Measurements from ENCODE around the gene LRCH4.

Gene LRCH4

DNA sequence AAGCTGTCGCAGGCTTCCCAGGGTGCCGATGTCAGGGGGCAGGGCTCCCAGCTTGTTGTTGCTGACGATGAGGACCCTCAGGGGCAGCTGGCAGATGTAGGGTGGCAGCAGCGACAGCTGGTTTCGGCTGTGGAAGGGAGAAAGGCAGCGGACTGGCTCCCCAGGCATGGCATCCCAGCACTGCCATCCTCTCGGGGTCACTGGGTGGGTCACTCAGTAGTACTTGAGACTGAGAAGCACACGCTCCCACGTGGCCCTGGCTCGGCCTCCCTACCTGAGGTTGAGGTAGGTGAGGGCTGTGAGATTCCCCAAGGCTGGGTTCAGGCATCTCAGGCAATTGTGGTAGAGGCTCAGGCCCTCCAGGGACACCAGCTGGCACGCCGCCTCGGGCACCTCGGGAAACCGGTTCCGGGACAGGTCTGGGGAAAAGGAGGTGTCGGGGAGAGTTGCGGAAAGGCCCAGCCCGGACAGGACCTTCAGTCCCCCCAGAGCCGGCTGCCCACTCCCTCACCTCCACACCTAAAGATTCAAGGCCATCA lies 3.8 kb downstream of the LRCH4 start:
- no peak for DNase-seq

GRCh38 chr7:100580466-100581283 lies 5.3 kb downstream of the LRCH4 start:
- no peak for DNase-seq

- DNase-seq = no peak
Observed at GRCh38 chr7:100578246-100579183, 7.4 kb downstream of the LRCH4 start.

- no peak for DNase-seq
Observed at GRCh38 chr7:100577507-100577906, 8.4 kb downstream of the LRCH4 start.

GRCh38 chr7:100577103-100577502 lies 8.8 kb downstream of the LRCH4 start:
- DNase-seq = no peak

DNA sequence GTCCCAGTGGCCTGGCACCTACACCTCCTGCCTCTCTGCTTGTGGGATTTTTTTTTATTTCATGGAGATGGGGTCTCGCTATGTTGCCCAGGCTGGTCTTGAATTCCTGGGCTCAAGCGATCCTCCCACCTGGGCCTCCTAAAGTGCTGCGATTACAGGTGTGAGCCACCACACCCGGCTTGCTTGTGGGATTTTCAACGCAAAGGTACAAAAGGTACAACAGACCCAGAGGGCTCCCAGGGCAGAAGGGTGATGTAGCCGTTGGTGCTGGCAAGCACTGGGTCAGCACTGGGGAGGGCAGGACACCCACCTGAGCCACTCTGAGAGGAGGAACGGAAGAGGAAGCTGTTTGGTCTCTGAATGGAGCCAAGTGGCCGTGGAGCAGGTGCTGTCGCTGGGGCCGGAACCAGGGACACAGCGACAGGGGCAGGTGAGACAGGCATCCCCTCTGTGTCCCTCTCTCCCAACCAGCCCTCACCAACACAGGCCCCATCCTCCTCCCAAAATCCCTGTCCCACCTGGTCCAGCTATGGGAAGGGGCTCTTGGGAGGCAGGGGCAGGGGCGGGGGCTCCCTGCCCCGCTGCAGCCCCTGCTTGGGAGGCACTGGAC lies 9.4 kb downstream of the LRCH4 start:
- DNase-seq = no peak

DNA sequence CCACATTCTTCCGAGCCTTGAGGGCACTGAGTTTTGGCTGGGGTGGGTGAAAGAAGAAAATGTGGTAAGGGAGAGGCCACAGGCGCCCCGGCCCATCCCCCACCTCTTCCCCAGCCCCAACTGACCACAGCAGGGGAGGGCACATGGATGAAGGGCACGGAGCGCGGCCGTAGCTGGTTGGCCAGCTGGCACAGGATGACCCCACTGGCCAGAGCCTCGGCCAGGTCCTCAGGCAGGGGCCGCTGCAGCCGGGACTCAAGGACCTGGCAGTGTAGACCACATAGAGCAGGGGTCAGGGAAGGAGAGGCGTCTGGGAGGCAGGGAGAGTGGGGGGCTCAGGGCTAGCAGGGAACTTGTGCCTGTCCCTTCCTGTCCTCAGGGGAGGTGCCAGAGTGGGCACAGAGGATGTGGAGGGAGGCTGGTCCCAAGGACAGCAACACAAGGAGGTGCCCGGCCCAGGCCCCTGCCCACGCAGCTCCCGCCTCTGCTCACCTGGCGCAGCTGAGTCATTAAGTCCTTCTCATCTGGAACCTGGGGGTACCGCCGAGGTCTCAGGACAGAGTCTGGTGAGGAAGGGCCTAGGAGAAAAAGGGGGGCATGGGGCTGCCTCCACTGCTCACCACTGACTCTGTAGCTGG lies 10.1 kb downstream of the LRCH4 start:
- DNase-seq = no peak

- DNase-seq = no peak
Observed at GRCh38 chr7:100575206-100575631, 10.7 kb downstream of the LRCH4 start.

GRCh38 chr7:100574362-100575205 lies 11.3 kb downstream of the LRCH4 start:
- DNase-seq = no peak

GRCh38 chr7:100573691-100574361 lies 12.1 kb downstream of the LRCH4 start, which contains the start of gene SAP25:
Gene SAP25, minus strand, starts transcription at chr7:100573900. Its CDS starts 158 bp downstream, at chr7:100573742.
- no peak for DNase-seq

DNA sequence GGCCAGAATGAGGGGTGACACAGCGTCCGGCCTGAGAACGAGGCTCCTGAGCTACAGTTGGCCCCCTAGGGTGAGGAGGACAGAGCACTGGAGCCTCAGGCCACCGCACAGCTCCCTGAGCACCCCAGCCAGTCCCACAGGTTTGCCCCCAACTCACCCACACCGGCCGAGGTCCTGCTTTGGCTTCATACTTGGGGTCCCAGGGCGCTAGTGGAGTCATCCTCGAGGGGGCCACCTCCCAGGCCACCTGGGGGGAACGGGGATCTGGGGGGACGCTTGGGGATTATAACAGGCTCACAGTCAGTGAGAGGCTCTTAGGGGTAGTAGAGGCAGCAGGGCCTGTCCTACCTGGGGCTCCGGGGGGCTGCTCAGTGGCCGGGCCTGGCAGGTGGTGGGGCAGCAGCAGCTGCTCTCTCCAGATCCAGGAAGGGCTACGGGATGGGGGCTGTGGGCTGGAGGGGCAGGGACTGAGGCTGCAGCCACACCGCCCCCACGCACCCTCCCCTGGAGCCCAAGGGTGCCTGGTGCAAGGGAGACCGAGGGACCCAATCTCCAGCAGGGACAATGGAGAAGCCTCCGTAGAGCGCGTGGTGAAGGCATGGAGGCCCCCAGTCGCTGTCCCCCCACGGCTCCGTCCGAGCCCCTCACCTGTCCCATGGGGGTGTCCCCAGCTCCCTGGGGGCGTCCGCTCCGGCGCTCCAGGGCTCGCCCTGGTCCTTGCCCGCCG lies 12.8 kb downstream of the LRCH4 start:
- DNase-seq = no peak

DNA sequence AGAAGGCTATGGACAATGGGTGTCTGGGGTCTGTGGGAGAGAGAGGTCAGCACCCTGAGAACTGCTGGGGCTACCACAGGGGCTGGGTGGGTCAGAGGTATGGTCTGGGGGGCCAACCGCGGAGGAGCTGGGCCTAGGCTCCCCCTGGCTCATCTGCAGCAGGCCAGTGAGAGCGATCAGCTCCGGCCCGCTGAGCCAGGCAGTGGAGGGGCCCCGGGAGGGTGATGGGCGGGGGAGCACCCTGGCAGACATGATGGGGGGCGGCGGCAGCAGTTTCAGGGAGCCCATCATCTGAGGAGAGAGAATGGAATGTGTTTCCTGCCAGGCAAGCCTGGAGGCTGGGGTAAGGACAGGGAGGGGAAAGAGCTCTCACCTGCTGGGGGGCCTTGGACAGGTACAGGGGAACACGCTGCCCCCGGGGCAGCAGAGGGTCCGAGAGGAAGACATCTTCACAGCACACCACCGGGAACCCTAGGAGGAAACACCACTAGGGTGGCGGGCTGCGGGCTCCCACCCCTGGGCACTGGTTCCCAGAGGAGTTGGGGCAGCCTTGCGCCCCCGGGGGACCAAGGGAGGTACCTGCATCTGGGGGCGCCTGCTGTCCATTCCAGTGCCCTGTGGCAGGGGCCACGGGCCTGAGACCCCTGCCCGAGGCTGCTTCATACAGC lies 13.5 kb downstream of the LRCH4 start:
- DNase-seq = no peak

DNA sequence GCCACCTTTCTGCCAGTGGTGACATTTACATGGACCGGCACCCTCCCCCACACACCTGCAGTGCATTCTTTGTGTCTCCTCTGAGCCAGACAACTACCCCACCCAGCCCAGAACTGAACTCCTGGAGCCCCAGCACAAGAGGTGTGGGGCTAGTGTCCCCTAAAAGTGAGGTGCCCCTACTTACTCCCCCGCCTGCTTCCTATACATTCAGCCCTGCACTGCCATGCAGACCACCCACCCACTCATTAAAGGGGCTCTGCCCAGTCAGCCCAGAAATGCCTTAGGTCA lies 14.2 kb downstream of the LRCH4 start:
- DNase-seq = no peak

GRCh38 chr7:100570954-100571828 lies 14.7 kb downstream of the LRCH4 start:
- no peak for DNase-seq

GRCh38 chr7:100568896-100569844 lies 16.8 kb downstream of the LRCH4 start:
- peak; percentile 55 to 72 (median 64) for DNase-seq

GRCh38 chr7:100568176-100568895 lies 17.6 kb downstream of the LRCH4 start:
- no peak for DNase-seq

GRCh38 chr7:100567751-100568175 lies 18.2 kb downstream of the LRCH4 start:
- DNase-seq = no peak
